HepG2 (cell line): ENCODE data around the gene NELL1. TPM values are rescaled to one million over a fixed set of nuclear protein-coding genes. Genes with fewer than 3 reads are reported as not detected.

Source experiments
- ATAC-seq: fragments of 200-7000 bp; cut with Tn5 transposase; 3 replicates; pipeline ENCODE4 v1.9.1; 2020; ENCODE audit warnings: mild to moderate bottlenecking, moderate library complexity
- BruUV-seq: library from RNA; stranded (reverse); fragments of 400-500 nt; replicated peaks from 2 replicates; lab custom pipeline; 2021; lab: Mats Ljungman, UMichigan
- CTCF ChIA-PET: fragments of 300-600 bp; formaldehyde crosslinking; extraction: SDS; loops from one replicate; lab custom pipeline; 2021; ENCODE audit warnings: low total read pairs, inconsistent platforms, low intra/inter-chr PET ratio; lab: Yijun Ruan, JAX
- POLR2A ChIA-PET: fragments of 350-600 bp; sonication (Branson Sonifier 250); formaldehyde crosslinking; loops from one replicate; lab custom pipeline; 2020; ENCODE audit warnings: antibody characterized with exemption, inconsistent platforms; lab: Yijun Ruan, JAX
- DNase-seq: peaks from one replicate; pipeline ENCODE4 v3.0.0-alpha.2; 2015; ENCODE audit warnings: low spot score
- FAIRE-seq: peaks from 3 replicates; lab custom pipeline; 2011; peaks lifted over from hg19 to GRCh38; lab: Jason Lieb, UNC
- H2AFZ ChIP-seq: one replicate; pipeline ENCODE4 v1.6.1; 2011; ENCODE audit warnings: low read length, inconsistent platforms
- H3K27ac ChIP-seq: fragments of 300-600 bp; 3 replicates; pipeline ENCODE4 v1.8.0; 2011; ENCODE audit warnings: mixed run types, mild to moderate bottlenecking, mixed read lengths, low read length, inconsistent platforms; ENCODE audit not compliant: insufficient read depth; ENCODE audit errors: extremely low read length
- H3K27me3 ChIP-seq, 2 experiments: fragments of 200-600 bp in 1 of 2; 2 replicates in 1 of 2; 3 replicates in 1 of 2; pipeline versions ENCODE4 v1.6.0 to v1.8.0; 2011; ENCODE audit warnings: low read length in 2 of 2, mild to moderate bottlenecking in 2 of 2, moderate library complexity in 2 of 2, inconsistent platforms in 1 of 2; ENCODE audit not compliant: insufficient read depth in 2 of 2, control insufficient read depth in 1 of 2
- H3K36me3 ChIP-seq, 2 experiments: fragments of 200-600 bp in 1 of 2; replicated peaks in 1 of 2; 2 replicates in 1 of 2; 3 replicates in 1 of 2; pipeline versions ENCODE4 v1.5.1 to v1.8.0; 2011; ENCODE audit warnings: low read length in 2 of 2, inconsistent platforms in 1 of 2; ENCODE audit not compliant: insufficient read depth in 2 of 2, control insufficient read depth in 1 of 2
- H3K4me1 ChIP-seq: 2 replicates; pipeline ENCODE4 v1.5.1; 2012; ENCODE audit warnings: low read length, inconsistent platforms; ENCODE audit not compliant: insufficient read depth
- H3K4me2 ChIP-seq: 2 replicates; pipeline ENCODE4 v1.6.0; 2011; ENCODE audit warnings: low read depth, low read length, inconsistent platforms
- H3K4me3 ChIP-seq, 3 experiments: fragments of 200-600 bp in 1 of 3; sonication (generic), shearing (Covaris generic) in 1 of 3; replicated peaks in 1 of 3; 2 replicates each; pipeline ENCODE4 v1.5.1; 2011 to 2016; ENCODE audit warnings: low read length in 3 of 3, inconsistent platforms in 2 of 3, low read depth in 2 of 3, mild to moderate bottlenecking in 2 of 3, control low read depth in 1 of 3, mixed read lengths in 1 of 3; ENCODE audit not compliant: insufficient read depth in 1 of 3
- H3K79me2 ChIP-seq: one replicate; pipeline ENCODE4 v1.6.1; 2011; ENCODE audit warnings: low read length, inconsistent platforms; ENCODE audit not compliant: insufficient read depth
- H3K9ac ChIP-seq: 2 replicates; pipeline ENCODE4 v1.6.0; 2011; ENCODE audit warnings: mild to moderate bottlenecking, low read depth, low read length, inconsistent platforms; ENCODE audit not compliant: insufficient read depth
- H3K9me3 ChIP-seq: 2 replicates; pipeline ENCODE4 v1.5.1; 2012; ENCODE audit warnings: mild to moderate bottlenecking, low read length
- H4K20me1 ChIP-seq: 2 replicates; pipeline ENCODE4 v1.6.0; 2011; ENCODE audit warnings: inconsistent platforms, mild to moderate bottlenecking, low read length, moderate library complexity; ENCODE audit not compliant: insufficient read depth
- ARHGAP35 ChIP-seq: sonication (generic); formaldehyde crosslinking; IDR thresholded peaks from 2 replicates; pipeline ENCODE4 v1.9.0; 2022; ENCODE audit warnings: mild to moderate bottlenecking, inconsistent platforms, moderate library complexity, missing genetic modification reagents, borderline replicate concordance
- E2F5 ChIP-seq: sonication (generic); formaldehyde crosslinking; conservative IDR thresholded peaks from 2 replicates; pipeline ENCODE4 v1.4.0; 2020; ENCODE audit warnings: missing genetic modification reagents
- GZF1 ChIP-seq: sonication (generic); formaldehyde crosslinking; IDR thresholded peaks from 2 replicates; pipeline ENCODE4 v1.5.1; 2020; ENCODE audit warnings: mild to moderate bottlenecking, missing genetic modification reagents
- MAFF ChIP-seq: IDR thresholded peaks from 2 replicates; pipeline ENCODE4 v1.6.1; 2011; ENCODE audit warnings: low read depth, low read length, improper control_type of control experiment
- MAFK ChIP-seq, 2 experiments: IDR thresholded peaks in 1 of 2; conservative IDR thresholded peaks in 1 of 2; 2 replicates each; pipeline ENCODE4 v1.6.1; 2011; ENCODE audit warnings: improper control_type of control experiment in 2 of 2, low read length in 2 of 2
- ZMYM2 ChIP-seq: sonication (generic); formaldehyde crosslinking; IDR thresholded peaks from 2 replicates; pipeline ENCODE4 v1.8.0; 2022; ENCODE audit warnings: mild to moderate bottlenecking, missing genetic modification reagents
- ZNF20 ChIP-seq: sonication (generic); formaldehyde crosslinking; IDR thresholded peaks from 2 replicates; pipeline ENCODE4 v1.4.0; 2020; ENCODE audit warnings: mild to moderate bottlenecking, moderate library complexity, missing genetic modification reagents
- ZNF205 ChIP-seq: IDR thresholded peaks from 2 replicates; pipeline ENCODE4 v1.6.1; 2018; ENCODE audit warnings: missing biosample characterization, missing genetic modification reagents
- ZNF747 ChIP-seq: sonication (generic); formaldehyde crosslinking; IDR thresholded peaks from 2 replicates; pipeline ENCODE4 v1.8.1; 2023; ENCODE audit warnings: missing genetic modification reagents, mild to moderate bottlenecking, borderline replicate concordance
- WGBS: methylation state at CpG from one replicate; pipeline ENCODE4 v1.1.6; 2017; ENCODE audit warnings: low lambda C conversion rate; 5-methylcytosine and 5-hydroxymethylcytosine counted together
- in situ Hi-C: cut with HindIII; loops from 2 replicates; pipeline ENCODE4 v1.10.0; 2017; ENCODE audit warnings: low pct_unique_long_range_greater_than_20kb; ENCODE audit not compliant: extremely low pct_ligation_motif_present
- intact Hi-C: fragments of 100-400 bp; cut with micrococcal nuclease; formaldehyde crosslinking; loops from one replicate; pipeline ENCODE4 v1.10.0; 2022; ENCODE audit not compliant: unreplicated experiment
- polyA plus RNA-seq, 8 experiments: library from polyadenylated mRNA; depleted of rRNA in 3 of 8; stranded (reverse) in 7 of 8; unstranded in 1 of 8; fragments of >200 nt; fragmentation: Illumina TruSeq in 4 of 8; extraction: Trizol in 4 of 8; gene quantifications; 2 replicates each; pipeline versions ENCODE4 v1.2.1 to v1.2.3, GENCODE V29; 2011 to 2016; ENCODE audit warnings: low read depth in 4 of 8, missing spikeins in 1 of 8, mixed read lengths in 1 of 8; ENCODE audit not compliant: insufficient read depth in 1 of 8
- total RNA-seq, 5 experiments: library from RNA; depleted of rRNA; stranded (reverse); fragments of >200 nt; fragmentation: Illumina TruSeq; extraction: Trizol; gene quantifications; 2 replicates each; pipeline ENCODE4 v1.2.3, GENCODE V29; 2016; ENCODE audit warnings: low read depth in 1 of 5

Gene NELL1
- total and polyA plus RNA-seq, 2 of the 13 experiments (the other 11 are each of a cell fraction or from before 2014, with no cell fraction given) = not detected

GRCh38 chr11:20620988-20621387 lies 48.4 kb upstream of the NELL1 start:
- CTCF ChIA-PET = no interaction called here
- no TSS peak for BruUV-seq
- H3K27ac ChIP-seq = no peak overlapping the region
- H3K4me1 ChIP-seq = no peaks in the 10 kb centered on the region
- no peaks in the 10 kb centered on the region for H4K20me1 ChIP-seq
- FAIRE-seq = no peak
- DNase-seq = no peak
- no peak overlapping the region for H2AFZ ChIP-seq
- WGBS = 25% methylated on average over 2 of the region's 2 CpGs
- H3K9me3 ChIP-seq = no peaks in the 10 kb centered on the region
- intact Hi-C loops (no loop called here), in situ Hi-C loops (loop anchor here (25.0 kb wide), 1 partner anchor 484 kb away; no protein-coding TSS in a partner anchor)
- no peaks in the 10 kb centered on the region for H3K36me3 ChIP-seq
- H3K27me3 ChIP-seq = peaks cover 1 to 11% of the 10 kb centered on the region in 2 experiments; a peak in 2 of 5 replicates
- no peaks in the 10 kb centered on the region for H3K79me2 ChIP-seq
- TF ChIP-seq E2F5 (CRISPR knock-in tag) = no peak
- no peak for TF ChIP-seq ARHGAP35 (CRISPR knock-in tag)
- no peak for TF ChIP-seq ZNF20 (CRISPR knock-in tag)
- no peak for TF ChIP-seq GZF1 (CRISPR knock-in tag)
- TF ChIP-seq ZMYM2 = no peak
- peak; percentile 52 to 67 for TF ChIP-seq MAFK (conservative IDR thresholded peaks at IDR 0.05 in 1 of 2, IDR thresholded peaks at IDR 0.05 in 1 of 2; ENCODE audit: low read length in 2 of 2)
- TF ChIP-seq MAFF = peak; percentile 66
- TF ChIP-seq ZNF747 = no peak
- no peak for TF ChIP-seq ZNF205
- no peak overlapping the region for H3K4me3 ChIP-seq
- no peak for ATAC-seq
- H3K9ac ChIP-seq = no peak overlapping the region
- H3K4me2 ChIP-seq = no peak overlapping the region
- POLR2A ChIA-PET = no interaction called here
